Measurements from ENCODE around the gene C1orf116. TPM values are rescaled to one million over a fixed set of nuclear protein-coding genes. Genes with fewer than 3 reads are reported as not detected.

C1orf116 gene
- polyA plus RNA-seq, 1 of the 3 experiments (the other 2 are of a cell fraction): 0.02 TPM

GRCh38 chr1:207034998-207035397 lies 2.4 kb upstream of the C1orf116 start:
- Histone ChIP-seq H2AFZ (ENCODE audit: low read depth) (no peak overlapping the region), H3K4me3 (ENCODE audit: low read depth in 2 of 2, low read length in 1 of 2) (no peak overlapping the region), H3K36me3 (replicated peaks in 1 of 2; ENCODE audit: control insufficient read depth in 1 of 2, insufficient read depth in 2 of 2, low read length in 1 of 2) (no peaks in the 10 kb centered on the region), H3K27ac (ENCODE audit: low read depth in 2 of 2, low read length in 1 of 2) (no peak overlapping the region), H3F3A (replicated peaks; ENCODE audit: insufficient read depth) (no peaks in the 10 kb centered on the region), H3K4me2 (no peak overlapping the region), H3K4me1 (ENCODE audit: control insufficient read depth in 1 of 2, insufficient read depth in 2 of 2, low read depth in 1 of 2, low read length in 1 of 2) (no peaks in the 10 kb centered on the region; a peak in 2 of 4 replicates), H3K79me2 (ENCODE audit: insufficient read depth) (no peaks in the 10 kb centered on the region), H3K9me2 (no peaks in the 10 kb centered on the region), H4K20me1 (ENCODE audit: insufficient read depth) (no peaks in the 10 kb centered on the region), H3K9me3 (no peaks in the 10 kb centered on the region), H3K27me3 (ENCODE audit: insufficient read depth) (no peaks in the 10 kb centered on the region), H3K9ac (no peak overlapping the region)
- ChIA-PET CTCF (interaction anchor here (0.9 to 1.3 kb wide), 3 partner anchors 12 to 21 kb away, joined by 3 read pairs; no protein-coding TSS in a partner anchor), POLR2A (no interaction called here)
- TF ChIP-seq TCF12 (IDR thresholded peaks at IDR 0.05): no peak; the same call in 1 of the 2 replicates
- 0 out of 2 replicates have a peak, but pooled peaks have one; percentile 3 for TF ChIP-seq PBX3 (IDR thresholded peaks at IDR 0.05)
- no peak for TF ChIP-seq ZBTB33 (IDR thresholded peaks at IDR 0.05; ENCODE audit: borderline replicate concordance, low read depth)
- no peak for TF ChIP-seq EZH2phosphoT487 (IDR thresholded peaks at IDR 0.05; ENCODE audit: borderline replicate concordance, low read depth)
- TF ChIP-seq USF1 (IDR thresholded peaks at IDR 0.05; ENCODE audit: borderline replicate concordance, low read depth): no peak
- TF ChIP-seq RAD21 (IDR thresholded peaks at IDR 0.05; ENCODE audit: low read length): no peak
- TF ChIP-seq POLR2AphosphoS5 (IDR thresholded peaks at IDR 0.05; ENCODE audit: low read depth, low read length): no peak
- no peak for TF ChIP-seq EP300 (IDR thresholded peaks at IDR 0.05; ENCODE audit: borderline replicate concordance in 1 of 2, low read depth in 1 of 2, low read length in 1 of 2)
- no peak for TF ChIP-seq RCOR1 (IDR thresholded peaks at IDR 0.05; ENCODE audit: low read length)
- TF ChIP-seq FOSL2 (IDR thresholded peaks at IDR 0.05; ENCODE audit: borderline replicate concordance, low read depth): peak; percentile 35; the same call in 1 of the 2 replicates
- TF ChIP-seq YY1 (IDR thresholded peaks at IDR 0.05; ENCODE audit: low read depth): no peak
- no peak for TF ChIP-seq TEAD4 (IDR thresholded peaks at IDR 0.05; ENCODE audit: borderline replicate concordance, insufficient read depth)
- TF ChIP-seq NRF1 (IDR thresholded peaks at IDR 0.05; ENCODE audit: low read depth, low read length): no peak
- DNase-seq: no peak

- Histone ChIP-seq H3K4me3 (ENCODE audit: low read depth in 2 of 2, low read length in 1 of 2) (no peak overlapping the region), H4K20me1 (ENCODE audit: insufficient read depth) (no peaks in the 10 kb centered on the region), H3K9ac (no peak overlapping the region), H3K27me3 (ENCODE audit: insufficient read depth) (no peaks in the 10 kb centered on the region), H2AFZ (ENCODE audit: low read depth) (no peak overlapping the region), H3K4me1 (ENCODE audit: control insufficient read depth in 1 of 2, insufficient read depth in 2 of 2, low read depth in 1 of 2, low read length in 1 of 2) (no peaks in the 10 kb centered on the region; a peak in 1 of 4 replicates), H3K9me3 (no peaks in the 10 kb centered on the region), H3K36me3 (replicated peaks in 1 of 2; ENCODE audit: control insufficient read depth in 1 of 2, insufficient read depth in 2 of 2, low read length in 1 of 2) (no peaks in the 10 kb centered on the region), H3F3A (replicated peaks; ENCODE audit: insufficient read depth) (no peaks in the 10 kb centered on the region), H3K79me2 (ENCODE audit: insufficient read depth) (no peaks in the 10 kb centered on the region), H3K4me2 (no peak overlapping the region), H3K9me2 (no peaks in the 10 kb centered on the region), H3K27ac (ENCODE audit: low read depth in 2 of 2, low read length in 1 of 2) (no peak overlapping the region)
- CTCF ChIA-PET: interaction anchor here (1.3 to 1.8 kb wide), 2 partner anchors 18 to 50 kb away, joined by 4 to 5 read pairs; partner anchors contain the start of gene PFKFB2
- DNase-seq: no peak
- TF ChIP-seq MEF2A (IDR thresholded peaks at IDR 0.05; ENCODE audit: borderline replicate concordance, low read depth): no peak
- no peak for TF ChIP-seq RCOR1 (IDR thresholded peaks at IDR 0.05; ENCODE audit: low read length)
- no peak for TF ChIP-seq YY1 (IDR thresholded peaks at IDR 0.05; ENCODE audit: low read depth)
- no peak for TF ChIP-seq USF1 (IDR thresholded peaks at IDR 0.05; ENCODE audit: borderline replicate concordance, low read depth)
- 5% methylated on average over 1 of the region's 1 CpG for WGBS (ENCODE audit: low lambda C conversion rate)
- POLR2A ChIA-PET: no interaction called here
Measured at GRCh38 chr1:207034208-207034607, 1.7 kb upstream of the C1orf116 start.

All from SK-N-SH (cell line).